CD4-positive, alpha-beta T cell (primary cell): ENCODE data around the gene BRD3OS. TPM values are rescaled to one million over a fixed set of nuclear protein-coding genes. Genes with fewer than 3 reads are reported as not detected.

Experiments
- ATAC-seq: fragments of 200-7000 bp; cut with Tn5 transposase; one replicate; pipeline ENCODE4 v1.10.0; 2022; ENCODE audit warnings: mild to moderate bottlenecking; ENCODE audit not compliant: poor library complexity
- CTCF ChIA-PET: fragments of 350-600 bp; sonication (Branson Sonifier 250); formaldehyde crosslinking; loops from one replicate; lab custom pipeline; 2021; ENCODE audit warnings: antibody characterized with exemption, inconsistent platforms; lab: Charles Lee
- POLR2A ChIA-PET: fragments of 350-600 bp; sonication (Branson Sonifier 250); formaldehyde crosslinking; loops from one replicate; lab custom pipeline; 2021; ENCODE audit warnings: antibody characterized with exemption, inconsistent platforms; lab: Charles Lee
- DNase-seq, 14 experiments: peaks; one replicate each; pipeline ENCODE4 v3.0.0-alpha.2; 2013 to 2020; ENCODE audit warnings: mixed read lengths in 2 of 14
- H3K27ac ChIP-seq, 2 donors: one replicate each; pipeline versions ENCODE4 v1.5.1 to v1.7.0; 2013; ENCODE audit warnings: low read length in 2 of 2, low read depth in 1 of 2, mild to moderate bottlenecking in 1 of 2
- H3K27me3 ChIP-seq, 2 experiments: 1 replicate in 1 of 2; 2 replicates in 1 of 2; pipeline versions ENCODE4 v1.6.1 to v1.7.0; 2013; ENCODE audit warnings: low read length in 2 of 2, control low read depth in 1 of 2, mild to moderate bottlenecking in 1 of 2, moderate library complexity in 1 of 2; ENCODE audit not compliant: insufficient read depth in 2 of 2, control insufficient read depth in 1 of 2
- H3K36me3 ChIP-seq: one replicate; pipeline ENCODE4 v1.6.1; 2013; ENCODE audit warnings: low read length, control low read depth; ENCODE audit not compliant: insufficient read depth
- H3K4me1 ChIP-seq: one replicate; pipeline ENCODE4 v1.6.1; 2013; ENCODE audit warnings: low read length, control low read depth; ENCODE audit not compliant: insufficient read depth
- H3K4me3 ChIP-seq: one replicate; pipeline ENCODE4 v1.5.1; 2013; ENCODE audit warnings: mild to moderate bottlenecking, low read length, moderate library complexity
- H3K9me3 ChIP-seq, 2 experiments: 1 replicate in 1 of 2; 2 replicates in 1 of 2; pipeline versions ENCODE4 v1.6.1 to v1.7.0; 2013; ENCODE audit warnings: low read length in 2 of 2, mild to moderate bottlenecking in 2 of 2, control low read depth in 1 of 2, moderate library complexity in 1 of 2; ENCODE audit not compliant: control insufficient read depth in 1 of 2, insufficient read depth in 1 of 2
- H3K27ac Mint-ChIP-seq: one replicate; pipeline ENCODE4 v1.8.0; 2020; ENCODE audit warnings: mixed read lengths
- H3K27me3 Mint-ChIP-seq: one replicate; pipeline ENCODE4 v1.8.0; 2021; ENCODE audit warnings: mixed read lengths
- H3K36me3 Mint-ChIP-seq: one replicate; pipeline ENCODE4 v1.8.0; 2021; ENCODE audit warnings: low read depth, mixed read lengths
- H3K4me1 Mint-ChIP-seq: one replicate; pipeline ENCODE4 v1.8.0; 2021; ENCODE audit warnings: low read depth, mixed read lengths
- H3K4me3 Mint-ChIP-seq: one replicate; pipeline ENCODE4 v1.8.0; 2020; ENCODE audit warnings: mild to moderate bottlenecking, mixed read lengths
- H3K9me3 Mint-ChIP-seq: one replicate; pipeline ENCODE4 v1.8.0; 2020; ENCODE audit warnings: mixed read lengths
- intact Hi-C, 2 experiments: fragments of 100-400 bp; cut with DNase I in 1 of 2; cut with micrococcal nuclease in 1 of 2; formaldehyde crosslinking; loops; one replicate each; pipeline versions ENCODE4 v1.15.1 to v1.9.0; 2023 to 2025; cut with DNase I, micrococcal nuclease
- total RNA-seq, 174 experiments: library from RNA in 2 of 174; stranded (reverse) in 2 of 174; gene quantifications; one replicate each; pipeline ENCODE4 v1.2.3 and lab custom pipeline; 2021 to 2026
- TF ChIP-seq, protein P1 (sequence below): fragments of 200-600 bp; IDR thresholded peaks from one replicate; pipeline ENCODE4 v1.8.0; 2022; ENCODE audit warnings: antibody characterized with exemption, mild to moderate bottlenecking

Gene BRD3OS
- total RNA-seq, 2 experiments from 2014 or later, result 4.0 to 4.9 TPM

DNA sequence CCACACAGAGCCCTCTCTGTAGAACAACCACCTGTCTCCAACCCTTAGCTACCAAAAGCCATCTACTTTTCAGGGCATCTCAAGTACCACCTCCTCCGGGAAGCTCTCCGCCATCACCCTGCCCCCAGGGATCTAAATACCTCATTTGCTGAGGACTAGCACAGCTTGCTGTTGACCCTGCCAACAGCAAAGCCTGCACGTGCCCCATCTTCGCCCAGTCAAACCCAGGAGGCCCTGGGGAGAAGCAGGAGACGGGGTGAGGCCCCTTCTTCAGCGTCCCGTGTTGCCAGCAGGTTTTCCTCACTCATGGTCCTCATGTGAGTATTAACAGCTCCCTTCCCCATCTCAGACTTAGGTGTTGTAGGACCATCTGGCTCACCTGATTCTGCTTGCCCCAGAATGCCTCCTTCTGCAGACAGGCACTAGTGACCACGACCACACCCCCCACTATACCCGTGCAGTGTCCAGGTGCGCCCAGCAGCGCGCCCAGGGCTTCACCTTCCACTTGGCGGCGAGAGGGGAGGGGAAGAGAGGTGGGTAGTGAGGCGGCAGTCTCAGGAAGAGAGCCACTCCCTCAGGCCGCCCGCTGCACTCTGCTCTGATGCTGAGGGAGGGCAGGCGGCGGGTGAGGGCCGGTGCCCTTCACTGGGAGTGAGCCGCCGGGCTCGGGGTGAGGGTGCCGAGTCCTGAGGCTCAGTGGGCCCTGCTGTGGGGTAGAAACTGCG, 44.3 kb upstream of the BRD3OS start:
- H3K27ac ChIP-seq, result no peak overlapping the region
- no peaks in the 10 kb centered on the region for H3K36me3 Mint-ChIP-seq
- no peak overlapping the region for H3K4me3 Mint-ChIP-seq
- H3K4me1 Mint-ChIP-seq, result no peaks in the 10 kb centered on the region
- H3K36me3 ChIP-seq, result no peaks in the 10 kb centered on the region
- no peaks in the 10 kb centered on the region for H3K9me3 Mint-ChIP-seq
- intact Hi-C loops, result no loop called here
- H3K27ac Mint-ChIP-seq, result no peak overlapping the region
- DNase-seq (no peak), ATAC-seq (no peak)
- H3K4me1 ChIP-seq, result no peaks in the 10 kb centered on the region
- H3K27me3 Mint-ChIP-seq, result no peaks in the 10 kb centered on the region
- H3K27me3 ChIP-seq, result no peaks in the 10 kb centered on the region
- TF ChIP-seq, protein P1, sequence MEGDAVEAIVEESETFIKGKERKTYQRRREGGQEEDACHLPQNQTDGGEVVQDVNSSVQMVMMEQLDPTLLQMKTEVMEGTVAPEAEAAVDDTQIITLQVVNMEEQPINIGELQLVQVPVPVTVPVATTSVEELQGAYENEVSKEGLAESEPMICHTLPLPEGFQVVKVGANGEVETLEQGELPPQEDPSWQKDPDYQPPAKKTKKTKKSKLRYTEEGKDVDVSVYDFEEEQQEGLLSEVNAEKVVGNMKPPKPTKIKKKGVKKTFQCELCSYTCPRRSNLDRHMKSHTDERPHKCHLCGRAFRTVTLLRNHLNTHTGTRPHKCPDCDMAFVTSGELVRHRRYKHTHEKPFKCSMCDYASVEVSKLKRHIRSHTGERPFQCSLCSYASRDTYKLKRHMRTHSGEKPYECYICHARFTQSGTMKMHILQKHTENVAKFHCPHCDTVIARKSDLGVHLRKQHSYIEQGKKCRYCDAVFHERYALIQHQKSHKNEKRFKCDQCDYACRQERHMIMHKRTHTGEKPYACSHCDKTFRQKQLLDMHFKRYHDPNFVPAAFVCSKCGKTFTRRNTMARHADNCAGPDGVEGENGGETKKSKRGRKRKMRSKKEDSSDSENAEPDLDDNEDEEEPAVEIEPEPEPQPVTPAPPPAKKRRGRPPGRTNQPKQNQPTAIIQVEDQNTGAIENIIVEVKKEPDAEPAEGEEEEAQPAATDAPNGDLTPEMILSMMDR, result no peak
- H3K4me3 ChIP-seq, result no peak overlapping the region
- POLR2A ChIA-PET, result no interaction called here
- CTCF ChIA-PET, result no interaction called here
- H3K9me3 ChIP-seq, result no peaks in the 10 kb centered on the region

DNA sequence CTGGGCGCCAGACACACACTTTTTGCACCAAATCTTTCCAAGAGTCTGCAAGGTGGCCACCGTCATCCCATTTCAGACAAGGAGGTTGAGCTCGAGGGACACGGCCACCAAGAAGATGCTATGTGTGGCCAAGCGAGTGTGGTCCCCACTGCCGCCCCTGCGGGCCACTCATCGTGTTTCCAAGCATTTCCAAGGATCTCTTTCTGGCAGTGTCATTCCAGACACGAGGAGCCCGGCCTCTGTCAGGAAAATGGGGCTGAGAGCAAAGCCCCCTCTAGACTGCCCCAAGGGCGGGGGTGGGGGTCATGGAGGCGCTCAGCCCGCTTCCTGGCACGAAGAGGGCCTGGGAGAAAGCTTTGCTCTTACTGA, 43.7 kb upstream of the BRD3OS start:
- Mint-ChIP-seq H3K36me3 (no peaks in the 10 kb centered on the region), H3K4me1 (no peaks in the 10 kb centered on the region), H3K27ac (no peak overlapping the region), H3K9me3 (no peaks in the 10 kb centered on the region), H3K4me3 (no peak overlapping the region), H3K27me3 (no peaks in the 10 kb centered on the region)
- H3K27me3 ChIP-seq, result no peaks in the 10 kb centered on the region
- POLR2A ChIA-PET, result no interaction called here
- no peak overlapping the region for H3K4me3 ChIP-seq
- TF ChIP-seq, protein P1, result no peak
- no peak overlapping the region for H3K27ac ChIP-seq
- no peak for ATAC-seq
- H3K4me1 ChIP-seq, result no peaks in the 10 kb centered on the region
- CTCF ChIA-PET, result no interaction called here
- intact Hi-C loops, result no loop called here
- no peaks in the 10 kb centered on the region for H3K9me3 ChIP-seq
- no peaks in the 10 kb centered on the region for H3K36me3 ChIP-seq
- DNase-seq, result no peak

DNA sequence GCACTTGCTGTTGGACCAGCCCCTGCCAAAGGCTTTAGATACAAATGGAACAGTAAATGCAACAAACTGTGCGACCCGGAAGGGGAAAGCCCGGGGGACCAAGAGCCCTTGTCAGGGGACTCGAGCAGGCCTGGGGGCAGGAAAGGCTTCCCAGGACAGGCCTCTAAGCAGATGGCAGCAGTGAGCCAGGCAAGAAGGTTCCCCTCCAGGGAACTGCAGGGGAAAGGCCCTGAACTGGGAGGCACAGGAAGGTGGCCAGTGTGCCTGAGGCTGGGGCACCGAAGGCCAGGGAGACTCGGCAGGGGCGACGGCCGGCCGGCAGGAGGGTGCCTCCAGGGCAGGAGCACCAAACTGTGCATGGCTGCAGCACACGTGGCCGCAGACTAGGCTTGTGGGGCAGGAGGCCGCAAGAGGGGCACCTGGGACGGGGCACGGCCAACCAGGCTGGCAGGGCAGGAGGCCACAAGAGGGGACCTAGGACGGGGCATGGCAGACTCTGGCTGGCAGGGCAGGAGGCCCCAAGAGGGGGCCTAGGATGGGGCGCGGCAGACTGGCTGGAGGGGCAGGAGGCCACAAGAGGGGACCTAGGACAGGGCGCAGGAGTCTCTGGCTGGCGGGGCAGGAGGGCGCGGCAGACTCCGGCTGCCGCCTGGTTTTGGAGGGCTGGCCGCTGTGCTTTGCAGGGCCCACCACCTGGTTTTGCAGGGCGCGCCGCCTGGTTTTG, 43.2 kb upstream of the BRD3OS start:
- ATAC-seq, result no peak
- TF ChIP-seq, protein P1, result no peak
- Histone ChIP-seq H3K9me3 (no peaks in the 10 kb centered on the region), H3K4me1 (no peaks in the 10 kb centered on the region), H3K27ac (no peak overlapping the region), H3K4me3 (no peak overlapping the region), H3K36me3 (no peaks in the 10 kb centered on the region), H3K27me3 (no peaks in the 10 kb centered on the region)
- no peaks in the 10 kb centered on the region for H3K9me3 Mint-ChIP-seq
- intact Hi-C loops, result no loop called here
- no peaks in the 10 kb centered on the region for H3K4me1 Mint-ChIP-seq
- no peak for DNase-seq
- no peak overlapping the region for H3K27ac Mint-ChIP-seq
- POLR2A ChIA-PET, result no interaction called here
- no peaks in the 10 kb centered on the region for H3K27me3 Mint-ChIP-seq
- H3K36me3 Mint-ChIP-seq, result no peaks in the 10 kb centered on the region
- H3K4me3 Mint-ChIP-seq, result no peak overlapping the region
- CTCF ChIA-PET, result no interaction called here
